ENCODE measurements around the gene ARPC1A. TPM values are rescaled to one million over a fixed set of nuclear protein-coding genes. Genes with fewer than 3 reads are reported as not detected.

Gene ARPC1A
- polyA plus RNA-seq, 1 donor from 2014 or later, result 154 TPM

DNA sequence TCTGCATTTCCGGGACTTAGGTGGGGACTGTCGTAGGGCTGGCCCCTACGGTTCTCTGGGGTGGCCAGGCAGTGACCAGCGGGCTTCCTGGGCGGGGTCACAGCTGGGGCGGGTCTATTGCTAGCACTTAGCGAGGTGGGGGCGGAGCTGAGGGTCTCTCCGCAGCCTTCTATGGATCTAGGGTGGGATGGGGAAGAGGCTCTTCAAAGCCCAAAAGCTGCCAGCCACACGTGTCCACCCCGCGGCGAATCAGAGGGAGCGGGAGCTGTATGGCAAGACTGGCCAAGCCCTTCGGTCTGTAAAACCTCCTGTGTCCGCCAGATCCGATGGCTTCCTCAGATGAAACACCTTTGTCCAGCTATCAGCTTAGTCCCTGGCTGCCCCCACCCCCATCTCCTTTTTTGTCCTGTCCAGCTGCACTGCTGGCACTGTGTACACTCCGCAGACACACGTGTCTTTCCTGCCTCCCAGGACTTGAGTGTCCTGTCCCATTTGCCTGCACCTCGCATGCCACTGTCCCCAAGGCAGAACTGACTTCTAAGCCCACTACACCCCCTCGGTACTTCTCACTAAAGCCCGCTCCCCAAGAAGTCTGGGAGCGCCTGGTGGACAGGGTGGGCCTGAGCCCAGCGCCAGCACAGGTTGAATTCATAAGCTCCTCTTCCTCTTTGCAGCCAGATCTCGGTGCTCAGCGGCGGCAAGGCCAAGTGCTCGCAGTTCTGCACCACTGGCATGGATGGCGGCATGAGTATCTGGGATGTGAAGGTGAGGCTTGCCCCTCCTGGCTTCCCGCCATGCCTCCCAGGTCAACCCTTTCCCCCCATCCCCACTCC is 67.9 kb downstream of the ARPC1A start:
- Histone ChIP-seq H3K27ac (ENCODE audit: low read length) (no peak overlapping the region), H3K36me3 (ENCODE audit: insufficient read depth, low read length) (no peaks in the 10 kb centered on the region), H3F3A (ENCODE audit: insufficient read depth, low read length, poor library complexity, severe bottlenecking) (no peaks in the 10 kb centered on the region), H2AFZ (ENCODE audit: low read depth, low read length) (peak overlapping the region; percentile 56), H3K9me3 (ENCODE audit: low read length) (no peaks in the 10 kb centered on the region), H3K79me2 (replicated peaks; ENCODE audit: insufficient read depth, low read length) (no peaks in the 10 kb centered on the region), H4K20me1 (ENCODE audit: insufficient read depth) (no peaks in the 10 kb centered on the region), H3K9me2 (ENCODE audit: insufficient read depth, low read length) (no peaks in the 10 kb centered on the region), H3K9ac (ENCODE audit: low read length) (peak overlapping the region; percentile 66), H3K27me3 (ENCODE audit: insufficient read depth, low read depth, low read length) (no peaks in the 10 kb centered on the region), H3K4me3 (ENCODE audit: low read length) (peak overlapping the region; percentile 74), H3K4me2 (ENCODE audit: low read length) (peak overlapping the region; percentile 33)
- TF ChIP-seq POLR2AphosphoS5 (IDR thresholded peaks at IDR 0.05), result no peak
- no peak for TF ChIP-seq CTCF (IDR thresholded peaks at IDR 0.05; ENCODE audit: poor library complexity, severe bottlenecking)
- no peak for TF ChIP-seq SMC3 (conservative IDR thresholded peaks at IDR 0.05; ENCODE audit: poor library complexity)
- no peak for TF ChIP-seq MXI1 (conservative IDR thresholded peaks at IDR 0.05; ENCODE audit: poor library complexity, severe bottlenecking)
- no peak for TF ChIP-seq TAF1 (IDR thresholded peaks at IDR 0.05; ENCODE audit: low read depth)
- no peak for TF ChIP-seq EZH2 (IDR thresholded peaks at IDR 0.05; ENCODE audit: borderline replicate concordance, insufficient read depth, low read length, poor library complexity, severe bottlenecking)
- no peak for TF ChIP-seq RAD21 (conservative IDR thresholded peaks at IDR 0.05)
- no peak for TF ChIP-seq REST (IDR thresholded peaks at IDR 0.05; ENCODE audit: borderline replicate concordance)
- TF ChIP-seq EP300 (conservative IDR thresholded peaks at IDR 0.05; ENCODE audit: poor library complexity, severe bottlenecking), result no peak

DNA sequence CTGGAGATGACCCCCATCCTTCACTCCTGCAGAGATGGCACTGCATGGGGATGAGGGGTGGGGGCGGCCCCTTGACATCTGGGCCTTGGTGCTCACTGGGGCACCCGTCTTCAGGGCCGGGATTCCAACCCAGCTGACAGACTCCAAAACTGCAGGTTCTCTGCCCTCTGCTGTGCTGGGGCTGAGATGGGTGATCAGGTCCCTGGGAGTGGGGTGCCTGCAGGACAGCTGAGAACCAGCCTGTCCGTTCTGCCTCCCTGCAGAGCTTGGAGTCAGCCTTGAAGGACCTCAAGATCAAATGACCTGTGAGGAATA is 68.4 kb downstream of the ARPC1A start:
- no peaks in the 10 kb centered on the region for H3K79me2 ChIP-seq (replicated peaks; ENCODE audit: insufficient read depth, low read length)
- no peaks in the 10 kb centered on the region for H3K9me2 ChIP-seq (ENCODE audit: insufficient read depth, low read length)
- H3K27me3 ChIP-seq (ENCODE audit: insufficient read depth, low read depth, low read length), result no peaks in the 10 kb centered on the region
- H2AFZ ChIP-seq (ENCODE audit: low read depth, low read length), result no peak overlapping the region
- H3K4me2 ChIP-seq (ENCODE audit: low read length), result no peak overlapping the region
- no peak overlapping the region for H3K27ac ChIP-seq (ENCODE audit: low read length)
- no peak overlapping the region for H3K9ac ChIP-seq (ENCODE audit: low read length)
- H4K20me1 ChIP-seq (ENCODE audit: insufficient read depth), result no peaks in the 10 kb centered on the region
- H3F3A ChIP-seq (ENCODE audit: insufficient read depth, low read length, poor library complexity, severe bottlenecking), result no peaks in the 10 kb centered on the region
- TF ChIP-seq TAF1 (IDR thresholded peaks at IDR 0.05; ENCODE audit: low read depth) (no peak), SMC3 (conservative IDR thresholded peaks at IDR 0.05; ENCODE audit: poor library complexity) (no peak), RAD21 (conservative IDR thresholded peaks at IDR 0.05) (no peak), EZH2 (IDR thresholded peaks at IDR 0.05; ENCODE audit: borderline replicate concordance, insufficient read depth, low read length, poor library complexity, severe bottlenecking) (no peak), REST (IDR thresholded peaks at IDR 0.05; ENCODE audit: borderline replicate concordance) (no peak), MXI1 (conservative IDR thresholded peaks at IDR 0.05; ENCODE audit: poor library complexity, severe bottlenecking) (no peak), CTCF (IDR thresholded peaks at IDR 0.05; ENCODE audit: poor library complexity, severe bottlenecking) (no peak), POLR2AphosphoS5 (IDR thresholded peaks at IDR 0.05) (no peak), EP300 (conservative IDR thresholded peaks at IDR 0.05; ENCODE audit: poor library complexity, severe bottlenecking) (no peak)
- no peaks in the 10 kb centered on the region for H3K36me3 ChIP-seq (ENCODE audit: insufficient read depth, low read length)
- H3K4me3 ChIP-seq (ENCODE audit: low read length), result no peak overlapping the region
- H3K9me3 ChIP-seq (ENCODE audit: low read length), result no peaks in the 10 kb centered on the region

Data from neural cell (in vitro differentiated cells).